DND-41 (cell line): ENCODE results near the gene AGL.
"Not testable (repeated sequence)": the region's sequence is repeated elsewhere in the genome, so short reads cannot be mapped to it uniquely, and the experiment has no call there.

ENCODE experiments used
- ATAC-seq: fragments of 200-7000 bp; cut with Tn5 transposase; 3 replicates; pipeline ENCODE4 v1.9.1; 2021; ENCODE audit warnings: low read depth; ENCODE audit not compliant: insufficient read depth
- DNase-seq: peaks from one replicate; pipeline ENCODE4 v3.0.0-alpha.2; 2020
- H2AFZ ChIP-seq: 2 replicates; pipeline ENCODE4 v1.6.0; 2012; ENCODE audit warnings: low read depth, low read length
- H3K27ac ChIP-seq: 2 replicates; pipeline ENCODE4 v1.5.1; 2012; ENCODE audit warnings: low read length, inconsistent platforms
- H3K27me3 ChIP-seq: fragments of 200-600 bp; sonication (generic); 2 replicates; pipeline ENCODE4 v1.6.0; 2012; ENCODE audit warnings: low read length, mild to moderate bottlenecking, inconsistent platforms; ENCODE audit not compliant: insufficient read depth, poor library complexity
- H3K36me3 ChIP-seq: 2 replicates; pipeline ENCODE4 v1.5.1; 2012; ENCODE audit warnings: low read length, inconsistent platforms; ENCODE audit not compliant: insufficient read depth
- H3K4me1 ChIP-seq: 2 replicates; pipeline ENCODE4 v1.5.1; 2012; ENCODE audit warnings: mild to moderate bottlenecking, low read length; ENCODE audit not compliant: insufficient read depth
- H3K4me2 ChIP-seq: 2 replicates; pipeline ENCODE4 v1.6.0; 2012; ENCODE audit warnings: mild to moderate bottlenecking, moderate library complexity, low read length, inconsistent platforms; ENCODE audit not compliant: insufficient read depth
- H3K4me3 ChIP-seq, 2 experiments: fragments of 200-600 bp in 1 of 2; shearing (Covaris generic) in 1 of 2; 2 replicates each; pipeline ENCODE4 v1.5.1; 2012 to 2016; ENCODE audit warnings: inconsistent platforms in 2 of 2, low read length in 2 of 2, mild to moderate bottlenecking in 2 of 2, low read depth in 1 of 2, moderate library complexity in 1 of 2
- H3K79me2 ChIP-seq: 2 replicates; pipeline ENCODE4 v1.6.0; 2012; ENCODE audit warnings: low read length, inconsistent platforms; ENCODE audit not compliant: insufficient read depth
- H3K9ac ChIP-seq: 2 replicates; pipeline ENCODE4 v1.6.0; 2012; ENCODE audit warnings: low read depth, mild to moderate bottlenecking, inconsistent platforms, low read length, moderate library complexity
- H3K9me3 ChIP-seq: 2 replicates; pipeline ENCODE4 v1.5.1; 2012; ENCODE audit warnings: low read length, moderate library complexity, mild to moderate bottlenecking, inconsistent platforms; ENCODE audit not compliant: insufficient read depth, severe bottlenecking
- H4K20me1 ChIP-seq: 2 replicates; pipeline ENCODE4 v1.6.0; 2012; ENCODE audit warnings: low read length; ENCODE audit not compliant: insufficient read depth
- EZH2 ChIP-seq: IDR thresholded peaks from 3 replicates; pipeline ENCODE4 v1.6.1; 2012; ENCODE audit warnings: borderline replicate concordance, low read depth, mild to moderate bottlenecking, moderate library complexity, low read length, inconsistent platforms; ENCODE audit not compliant: severe bottlenecking
- TF ChIP-seq, protein P1 (sequence below): IDR thresholded peaks from 2 replicates; pipeline ENCODE4 v1.5.1; 2012; ENCODE audit warnings: borderline replicate concordance, low read length, moderate library complexity, mild to moderate bottlenecking; ENCODE audit not compliant: poor library complexity, severe bottlenecking; ENCODE audit errors: extremely low read depth

Gene AGL

DNA sequence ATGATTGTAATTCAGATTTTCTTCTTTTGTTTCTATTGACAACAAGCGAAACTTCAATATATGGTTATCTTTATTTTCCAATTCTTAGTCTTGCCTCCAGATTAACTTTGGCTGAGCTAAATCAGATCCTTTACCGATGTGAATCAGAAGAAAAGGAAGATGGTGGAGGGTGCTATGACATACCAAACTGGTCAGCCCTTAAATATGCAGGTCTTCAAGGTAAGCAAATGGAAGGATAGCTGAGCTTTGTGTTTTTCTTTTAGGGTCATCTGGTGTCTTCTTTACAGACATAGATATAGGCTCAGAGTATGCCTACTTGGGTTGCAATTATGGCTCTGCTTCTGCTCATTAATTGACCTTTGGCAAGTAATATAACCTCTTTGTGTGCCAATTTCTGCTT is 37.7 kb downstream of the AGL start:
- Histone ChIP-seq H3K9ac (no peak overlapping the region), H2AFZ (no peak overlapping the region)

DNA sequence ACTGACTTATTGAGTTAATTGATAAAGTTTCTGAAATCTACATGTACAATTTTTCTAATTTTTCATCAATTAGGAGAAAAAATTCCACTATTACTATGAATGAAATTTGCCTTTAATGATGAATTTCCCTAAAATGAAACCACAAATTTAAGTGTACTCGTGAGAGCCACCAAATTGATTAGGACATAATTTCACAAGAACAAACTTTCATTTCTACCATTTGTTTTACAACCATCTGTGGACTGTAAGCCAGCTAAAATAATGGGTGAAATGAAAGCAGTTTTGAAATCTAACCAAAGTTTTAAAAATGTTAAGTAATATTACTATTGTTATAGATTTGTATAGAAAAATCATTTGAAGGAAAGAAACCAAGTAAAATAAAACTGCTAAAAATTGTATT is 41.8 kb downstream of the AGL start:
- no peak overlapping the region for H3K9ac ChIP-seq
- ATAC-seq, result no peak
- H3K4me2 ChIP-seq, result no peak overlapping the region
- no peak for DNase-seq
- no peak overlapping the region for H2AFZ ChIP-seq
- H3K4me1 ChIP-seq, result no peaks in the 10 kb centered on the region
- no peaks in the 10 kb centered on the region for H3K79me2 ChIP-seq
- no peak overlapping the region for H3K27ac ChIP-seq
- no peaks in the 10 kb centered on the region for H4K20me1 ChIP-seq
- peaks cover 46% of the 10 kb centered on the region; the same call in 1 of the 2 replicates for H3K36me3 ChIP-seq
- H3K27me3 ChIP-seq, result no peaks in the 10 kb centered on the region
- TF ChIP-seq, protein P1, sequence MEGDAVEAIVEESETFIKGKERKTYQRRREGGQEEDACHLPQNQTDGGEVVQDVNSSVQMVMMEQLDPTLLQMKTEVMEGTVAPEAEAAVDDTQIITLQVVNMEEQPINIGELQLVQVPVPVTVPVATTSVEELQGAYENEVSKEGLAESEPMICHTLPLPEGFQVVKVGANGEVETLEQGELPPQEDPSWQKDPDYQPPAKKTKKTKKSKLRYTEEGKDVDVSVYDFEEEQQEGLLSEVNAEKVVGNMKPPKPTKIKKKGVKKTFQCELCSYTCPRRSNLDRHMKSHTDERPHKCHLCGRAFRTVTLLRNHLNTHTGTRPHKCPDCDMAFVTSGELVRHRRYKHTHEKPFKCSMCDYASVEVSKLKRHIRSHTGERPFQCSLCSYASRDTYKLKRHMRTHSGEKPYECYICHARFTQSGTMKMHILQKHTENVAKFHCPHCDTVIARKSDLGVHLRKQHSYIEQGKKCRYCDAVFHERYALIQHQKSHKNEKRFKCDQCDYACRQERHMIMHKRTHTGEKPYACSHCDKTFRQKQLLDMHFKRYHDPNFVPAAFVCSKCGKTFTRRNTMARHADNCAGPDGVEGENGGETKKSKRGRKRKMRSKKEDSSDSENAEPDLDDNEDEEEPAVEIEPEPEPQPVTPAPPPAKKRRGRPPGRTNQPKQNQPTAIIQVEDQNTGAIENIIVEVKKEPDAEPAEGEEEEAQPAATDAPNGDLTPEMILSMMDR, result no peak
- TF ChIP-seq EZH2, result no peak
- H3K9me3 ChIP-seq, result no peaks in the 10 kb centered on the region
- H3K4me3 ChIP-seq, result no peak overlapping the region

More for the DNA sequence above, 37.7 kb downstream of the AGL start:
- Histone ChIP-seq H3K4me1 (no peaks in the 10 kb centered on the region), H3K27ac (no peak overlapping the region), H3K4me2 (no peak overlapping the region), H3K27me3 (no peaks in the 10 kb centered on the region), H3K9me3 (no peaks in the 10 kb centered on the region), H3K36me3 (peaks cover 55% of the 10 kb centered on the region), H4K20me1 (no peaks in the 10 kb centered on the region), H3K79me2 (no peaks in the 10 kb centered on the region), H3K4me3 (no peak overlapping the region)
- ATAC-seq (no peak), DNase-seq (no peak)
- no peak for TF ChIP-seq EZH2
- TF ChIP-seq, protein P1, result no peak

DNA sequence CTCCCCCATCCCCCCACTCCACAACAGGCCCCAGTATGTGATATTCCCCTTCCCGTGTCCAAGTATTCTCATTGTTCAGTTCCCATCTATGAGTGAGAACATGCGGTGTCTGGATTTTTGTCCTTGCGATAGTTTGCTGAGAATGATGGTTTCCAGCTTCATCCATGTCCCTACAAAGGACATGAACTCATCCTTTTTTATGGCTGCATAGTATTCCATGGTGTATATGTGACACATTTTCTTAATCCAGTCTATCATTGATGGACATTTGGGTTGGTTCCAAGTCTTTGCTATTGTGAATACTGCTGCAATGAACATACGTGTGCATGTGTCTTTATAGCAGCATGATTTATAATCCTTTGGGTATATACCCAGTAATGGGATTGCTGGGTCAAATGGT is 53.1 kb downstream of the AGL start:
- DNase-seq, H4K20me1 ChIP-seq, H3K9ac ChIP-seq, ATAC-seq, H3K79me2 ChIP-seq, H3K27ac ChIP-seq, H3K4me2 ChIP-seq, H3K4me3 ChIP-seq, H3K4me1 ChIP-seq, H3K9me3 ChIP-seq, H3K27me3 ChIP-seq, H2AFZ ChIP-seq: not testable (repeated sequence)
- H3K36me3 ChIP-seq, result peaks cover 29% of the 10 kb centered on the region

DNA sequence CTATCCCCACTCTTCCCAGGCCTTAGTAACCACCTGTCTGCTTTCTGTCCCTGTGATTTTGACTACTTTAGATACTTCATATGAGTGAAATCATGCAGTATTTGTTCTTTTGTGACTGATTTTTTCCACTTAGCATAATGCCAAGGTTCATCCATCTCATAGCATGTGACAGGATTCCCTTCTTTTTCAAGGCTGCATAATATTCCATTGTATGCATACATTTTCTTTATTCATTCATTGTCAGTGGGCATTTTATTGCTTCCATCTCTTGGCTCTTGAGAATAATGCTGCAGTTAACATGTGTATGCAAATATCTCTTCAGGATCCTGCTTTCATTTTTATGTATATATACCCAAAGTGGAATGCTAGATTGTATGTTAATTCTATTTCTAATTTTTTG is 56.4 kb downstream of the AGL start:
- no peak for ATAC-seq
- no peak overlapping the region for H2AFZ ChIP-seq
- no peak overlapping the region for H3K9ac ChIP-seq
- H3K4me2 ChIP-seq, result no peak overlapping the region
- H3K4me3 ChIP-seq, result no peak overlapping the region
- H3K27ac ChIP-seq, result no peak overlapping the region
- no peaks in the 10 kb centered on the region for H3K4me1 ChIP-seq
- no peaks in the 10 kb centered on the region for H3K9me3 ChIP-seq
- no peaks in the 10 kb centered on the region for H4K20me1 ChIP-seq
- DNase-seq, result no peak
- H3K36me3 ChIP-seq, result peaks cover 26% of the 10 kb centered on the region; the same call in 1 of the 2 replicates
- H3K79me2 ChIP-seq, result no peaks in the 10 kb centered on the region
- TF ChIP-seq EZH2, result no peak
- TF ChIP-seq, protein P1, result no peak
- no peaks in the 10 kb centered on the region for H3K27me3 ChIP-seq
